Left ventricle myocardium inferior (tissue), 1 donor: Measurements from ENCODE around the gene VWA8. TPM values are rescaled to one million over a fixed set of nuclear protein-coding genes. Genes with fewer than 3 reads are reported as not detected.

Experiments used
- DNase-seq: peaks from one replicate; pipeline ENCODE4 v3.0.0-alpha.2; 2020
- H3K27ac ChIP-seq: fragments of 200-600 bp; replicated peaks from 2 replicates; pipeline ENCODE4 v1.8.0; 2021
- H3K27me3 ChIP-seq: fragments of 200-600 bp; 2 replicates; pipeline ENCODE4 v1.8.0; 2021; ENCODE audit warnings: low read depth
- H3K36me3 ChIP-seq: fragments of 200-600 bp; 2 replicates; pipeline ENCODE4 v1.8.0; 2021
- H3K4me1 ChIP-seq: fragments of 200-600 bp; 2 replicates; pipeline ENCODE4 v1.8.0; 2021
- H3K4me3 ChIP-seq: fragments of 200-600 bp; 2 replicates; pipeline ENCODE4 v1.8.0; 2021; ENCODE audit warnings: mild to moderate bottlenecking, moderate library complexity
- H3K9me3 ChIP-seq: fragments of 200-600 bp; replicated peaks from 2 replicates; pipeline ENCODE4 v1.8.0; 2021
- intact Hi-C: fragments of 100-400 bp; cut with micrococcal nuclease; formaldehyde crosslinking; loops from one replicate; pipeline ENCODE4 v1.11.0; 2022
- total RNA-seq: library from RNA; stranded (reverse); fragmentation: NEBNext Ultra II Directional; extraction: Animal tissue kit (Norgen Biotek cat#: 25700); gene quantifications from one replicate; pipeline ENCODE4 v1.2.1, GENCODE V29; 2021
- TF ChIP-seq, protein P1 (sequence below): fragments of 200-600 bp; IDR thresholded peaks from 2 replicates; pipeline ENCODE4 v1.8.0; 2021; ENCODE audit warnings: antibody characterized with exemption, mild to moderate bottlenecking, borderline replicate concordance
- donor health status: DM: no; HTN: yes; CAD: no; lungs with severe emphysema.

The VWA8 gene
- total RNA-seq, 1 donor from 2014 or later: 51.0 TPM

DNA sequence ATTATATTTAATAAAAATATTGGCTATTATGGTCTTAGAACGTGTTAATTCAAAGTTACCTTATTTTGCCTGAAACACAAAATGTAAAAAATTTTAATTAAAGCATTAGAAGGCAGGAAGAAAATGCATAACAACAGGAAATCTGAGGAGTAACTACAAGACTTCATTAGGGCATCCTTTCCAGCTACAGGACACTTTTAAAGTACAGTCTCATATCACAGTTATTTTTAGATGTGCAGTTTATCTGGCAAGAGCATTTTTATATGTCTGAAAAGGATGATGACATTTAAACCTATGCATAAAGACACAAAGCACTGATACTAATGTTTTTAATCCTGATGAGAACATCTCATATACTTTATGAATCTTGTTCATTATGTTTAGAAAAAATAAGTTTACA is 247.5 kb downstream of the VWA8 start:
- intact Hi-C loops: no loop called here
- Histone ChIP-seq H3K27me3 (no peaks in the 10 kb centered on the region), H3K4me3 (no peak overlapping the region), H3K36me3 (no peaks in the 10 kb centered on the region), H3K27ac (peak overlapping the region; percentile 4), H3K4me1 (peaks cover 38% of the 10 kb centered on the region), H3K9me3 (no peaks in the 10 kb centered on the region)
- TF ChIP-seq, protein P1, sequence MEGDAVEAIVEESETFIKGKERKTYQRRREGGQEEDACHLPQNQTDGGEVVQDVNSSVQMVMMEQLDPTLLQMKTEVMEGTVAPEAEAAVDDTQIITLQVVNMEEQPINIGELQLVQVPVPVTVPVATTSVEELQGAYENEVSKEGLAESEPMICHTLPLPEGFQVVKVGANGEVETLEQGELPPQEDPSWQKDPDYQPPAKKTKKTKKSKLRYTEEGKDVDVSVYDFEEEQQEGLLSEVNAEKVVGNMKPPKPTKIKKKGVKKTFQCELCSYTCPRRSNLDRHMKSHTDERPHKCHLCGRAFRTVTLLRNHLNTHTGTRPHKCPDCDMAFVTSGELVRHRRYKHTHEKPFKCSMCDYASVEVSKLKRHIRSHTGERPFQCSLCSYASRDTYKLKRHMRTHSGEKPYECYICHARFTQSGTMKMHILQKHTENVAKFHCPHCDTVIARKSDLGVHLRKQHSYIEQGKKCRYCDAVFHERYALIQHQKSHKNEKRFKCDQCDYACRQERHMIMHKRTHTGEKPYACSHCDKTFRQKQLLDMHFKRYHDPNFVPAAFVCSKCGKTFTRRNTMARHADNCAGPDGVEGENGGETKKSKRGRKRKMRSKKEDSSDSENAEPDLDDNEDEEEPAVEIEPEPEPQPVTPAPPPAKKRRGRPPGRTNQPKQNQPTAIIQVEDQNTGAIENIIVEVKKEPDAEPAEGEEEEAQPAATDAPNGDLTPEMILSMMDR: no peak
- DNase-seq: no peak

DNA sequence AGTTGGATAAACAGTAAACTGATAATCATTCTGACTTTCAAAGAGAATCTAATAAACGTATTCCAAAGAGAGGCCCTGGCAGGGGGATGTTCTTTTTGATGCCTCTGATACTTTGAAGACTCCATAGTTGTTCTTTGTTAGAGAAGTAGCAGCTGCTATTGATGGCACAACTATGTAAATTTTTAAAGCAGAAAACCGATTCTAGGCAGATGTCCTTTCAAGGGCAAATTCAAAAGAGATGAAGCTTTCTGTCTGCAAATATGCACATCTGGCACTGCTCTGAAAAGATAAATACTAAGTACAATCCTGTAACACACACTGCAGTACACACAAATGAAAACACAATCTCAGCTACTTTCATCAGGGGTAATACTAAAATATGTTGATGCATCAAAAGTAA is 250.1 kb downstream of the VWA8 start:
- DNase-seq: no peak
- Histone ChIP-seq H3K27me3 (no peaks in the 10 kb centered on the region), H3K27ac (no peak overlapping the region), H3K4me1 (peaks cover 57% of the 10 kb centered on the region), H3K36me3 (no peaks in the 10 kb centered on the region), H3K9me3 (no peaks in the 10 kb centered on the region), H3K4me3 (no peak overlapping the region)
- intact Hi-C loops: no loop called here
- TF ChIP-seq, protein P1: no peak

DNA sequence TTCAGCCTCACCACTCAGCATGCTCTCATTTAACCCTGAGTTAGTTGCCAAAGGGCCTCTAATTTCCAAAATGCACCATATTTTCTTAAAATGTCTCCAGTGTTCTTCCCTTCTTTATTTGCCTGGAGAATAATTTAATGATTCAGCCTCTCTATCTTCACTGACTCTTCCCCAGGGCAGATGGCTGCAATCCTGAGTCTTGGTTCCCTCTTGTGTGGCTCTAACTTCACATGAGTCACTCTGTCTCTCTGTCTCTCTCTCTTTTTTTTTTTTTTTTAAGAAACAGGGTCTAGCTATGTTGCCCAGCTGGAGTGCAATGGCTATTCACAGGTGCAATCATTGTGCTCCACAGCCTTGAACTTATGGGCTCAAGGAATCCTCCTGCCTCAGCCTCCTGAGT is 251.4 kb downstream of the VWA8 start:
- Histone ChIP-seq H3K27ac (peak overlapping the region; percentile 71), H3K27me3 (no peaks in the 10 kb centered on the region), H3K9me3 (no peaks in the 10 kb centered on the region), H3K4me1 (peaks cover 62% of the 10 kb centered on the region), H3K36me3 (no peaks in the 10 kb centered on the region), H3K4me3 (no peak overlapping the region)
- DNase-seq: no peak
- TF ChIP-seq, protein P1: no peak
- intact Hi-C loops: no loop called here

DNA sequence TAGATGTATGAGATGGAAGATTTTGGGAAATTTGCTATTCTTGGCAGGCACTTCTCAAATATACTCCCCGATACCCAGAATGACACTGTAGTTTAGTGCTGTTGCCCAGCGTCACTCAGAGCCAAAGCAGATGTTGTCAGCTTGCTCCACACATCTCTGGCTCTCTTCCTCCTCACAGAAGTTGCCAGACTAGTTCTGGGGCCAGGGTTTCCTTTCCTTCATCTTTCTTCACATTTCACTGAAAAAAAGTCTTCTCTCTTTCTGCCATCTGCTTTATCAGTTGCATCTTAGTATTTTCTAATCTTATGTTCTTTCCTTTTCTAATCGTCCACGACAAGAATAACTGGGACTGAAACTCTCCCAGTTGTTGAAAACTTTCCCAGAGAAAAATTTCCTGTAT is 252.2 kb downstream of the VWA8 start:
- H3K4me3 ChIP-seq: no peak overlapping the region
- H3K27me3 ChIP-seq: no peaks in the 10 kb centered on the region
- H3K36me3 ChIP-seq: no peaks in the 10 kb centered on the region
- peak overlapping the region; percentile 71 for H3K27ac ChIP-seq
- H3K9me3 ChIP-seq: no peaks in the 10 kb centered on the region
- intact Hi-C loops: no loop called here
- H3K4me1 ChIP-seq: peaks cover 55% of the 10 kb centered on the region
- peak; percentile 25 for DNase-seq
- TF ChIP-seq, protein P1: no peak

DNA sequence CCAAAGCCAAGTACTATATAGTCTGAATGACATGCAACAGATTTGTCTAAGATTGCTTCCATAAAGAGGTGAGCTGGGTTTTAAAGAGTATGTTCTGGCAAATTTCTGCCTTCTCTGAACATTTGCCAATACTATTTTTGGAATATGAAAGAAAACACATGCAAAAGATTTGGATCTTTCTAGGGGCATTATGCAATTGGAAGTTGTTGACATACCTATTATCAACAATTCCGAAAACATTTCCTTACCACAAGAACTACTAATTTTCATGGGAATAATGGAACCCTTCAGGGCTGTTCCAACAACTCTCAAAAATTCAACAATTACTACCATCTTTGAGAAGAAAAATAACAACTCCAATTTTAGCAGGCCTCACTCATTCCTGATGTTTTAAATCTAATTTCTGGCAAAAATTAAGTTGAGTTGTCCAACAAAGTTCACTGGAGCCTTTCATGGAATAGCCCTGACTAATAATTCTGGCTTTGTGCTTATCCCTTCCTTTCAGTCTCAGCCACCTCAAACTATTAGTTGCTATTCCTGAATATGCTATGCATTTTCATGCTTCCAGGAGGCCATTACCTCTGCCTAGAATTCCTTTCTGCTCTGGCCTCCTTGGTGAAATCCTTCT is 253.6 kb downstream of the VWA8 start:
- intact Hi-C loops: no loop called here
- H3K4me1 ChIP-seq: peaks cover 51% of the 10 kb centered on the region
- H3K27ac ChIP-seq: peak overlapping the region; percentile 71
- no peaks in the 10 kb centered on the region for H3K27me3 ChIP-seq
- H3K4me3 ChIP-seq: no peak overlapping the region
- DNase-seq: no peak
- no peaks in the 10 kb centered on the region for H3K9me3 ChIP-seq
- H3K36me3 ChIP-seq: no peaks in the 10 kb centered on the region
- TF ChIP-seq, protein P1: no peak

DNA sequence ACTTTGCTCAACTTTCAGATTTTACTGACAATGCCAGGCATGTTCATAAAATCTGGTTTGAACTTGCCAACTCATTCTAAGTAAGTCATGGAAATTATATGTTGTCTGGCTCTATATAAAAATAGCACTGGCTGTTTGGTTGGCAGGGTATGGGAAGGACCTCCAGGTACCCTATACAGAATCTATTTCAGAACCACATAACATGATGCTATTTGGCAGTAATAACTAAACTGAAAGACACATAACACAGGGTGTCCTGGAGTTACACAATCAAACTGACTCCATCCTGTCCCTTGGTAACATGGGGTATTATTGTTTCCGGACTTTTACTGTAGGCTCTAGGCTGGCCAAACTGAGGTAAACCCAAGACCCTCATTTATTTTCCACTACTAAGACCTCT is 254.8 kb downstream of the VWA8 start:
- Histone ChIP-seq H3K27ac (peak overlapping the region; percentile 71), H3K4me1 (peaks cover 62% of the 10 kb centered on the region)
- TF ChIP-seq, protein P1: no peak

More for the DNA sequence above, 254.8 kb downstream of the VWA8 start:
- Histone ChIP-seq H3K27me3 (no peaks in the 10 kb centered on the region), H3K36me3 (no peaks in the 10 kb centered on the region), H3K4me3 (no peak overlapping the region), H3K9me3 (no peaks in the 10 kb centered on the region)
- intact Hi-C loops: no loop called here
- no peak for DNase-seq
